H9 (cell line): ENCODE data around the gene NRXN3. TPM values are rescaled to one million over a fixed set of nuclear protein-coding genes. Genes with fewer than 3 reads are reported as not detected.

Source experiments
- DNase-seq: peaks from one replicate; pipeline ENCODE4 v3.0.0-alpha.2; 2017
- H2AFZ ChIP-seq: one replicate; pipeline ENCODE4 v1.6.1; 2013; ENCODE audit warnings: mild to moderate bottlenecking, low read length, control low read depth, moderate library complexity
- H2AK5ac ChIP-seq: 2 replicates; pipeline ENCODE4 v1.6.1; 2013; ENCODE audit warnings: low read length, control low read depth, mixed read lengths; ENCODE audit not compliant: insufficient read length
- H2BK120ac ChIP-seq: one replicate; pipeline ENCODE4 v1.6.1; 2013; ENCODE audit warnings: low read depth, mild to moderate bottlenecking, low read length, control low read depth, inconsistent platforms; ENCODE audit not compliant: poor library complexity, severe bottlenecking
- H2BK12ac ChIP-seq: 2 replicates; pipeline ENCODE4 v1.6.1; 2013; ENCODE audit warnings: low read length, control low read depth, mixed read lengths, low read depth; ENCODE audit not compliant: insufficient read length
- H2BK15ac ChIP-seq: 2 replicates; pipeline ENCODE4 v1.6.1; 2013; ENCODE audit warnings: low read depth, low read length, control low read depth
- H2BK20ac ChIP-seq: one replicate; pipeline ENCODE4 v1.6.1; 2013; ENCODE audit warnings: low read depth, mild to moderate bottlenecking, low read length, control low read depth, inconsistent platforms; ENCODE audit not compliant: poor library complexity, severe bottlenecking
- H2BK5ac ChIP-seq: 2 replicates; pipeline ENCODE4 v1.6.1; 2013; ENCODE audit warnings: low read length, control low read depth, mixed read lengths; ENCODE audit not compliant: insufficient read length
- H3K14ac ChIP-seq: 2 replicates; pipeline ENCODE4 v1.6.1; 2013; ENCODE audit warnings: low read length, control low read depth; ENCODE audit not compliant: insufficient read depth
- H3K18ac ChIP-seq: 2 replicates; pipeline ENCODE4 v1.6.1; 2013; ENCODE audit warnings: low read depth, mild to moderate bottlenecking, mixed read lengths, low read length, control low read depth; ENCODE audit not compliant: insufficient read length
- H3K23ac ChIP-seq: 2 replicates; pipeline ENCODE4 v1.6.1; 2013; ENCODE audit warnings: low read length, control low read depth, mixed read lengths, low read depth; ENCODE audit not compliant: insufficient read length
- H3K23me2 ChIP-seq: 2 replicates; pipeline ENCODE4 v1.6.1; 2013; ENCODE audit warnings: low read depth, mild to moderate bottlenecking, mixed read lengths, low read length, control low read depth; ENCODE audit not compliant: insufficient read length, poor library complexity, severe bottlenecking
- H3K27ac ChIP-seq: 2 replicates; pipeline ENCODE4 v1.5.1; 2013; ENCODE audit warnings: low read length, control low read depth, mixed read lengths, low read depth; ENCODE audit not compliant: insufficient read length
- H3K27me3 ChIP-seq: 2 replicates; pipeline ENCODE4 v1.6.1; 2013; ENCODE audit warnings: low read length, control low read depth, inconsistent platforms; ENCODE audit not compliant: insufficient read depth
- H3K4ac ChIP-seq: 2 replicates; pipeline ENCODE4 v1.6.1; 2013; ENCODE audit warnings: low read depth, mild to moderate bottlenecking, control low read depth, inconsistent platforms, low read length, moderate library complexity
- H3K4me1 ChIP-seq: 2 replicates; pipeline ENCODE4 v1.6.1; 2013; ENCODE audit warnings: low read length, control low read depth, inconsistent platforms; ENCODE audit not compliant: insufficient read depth
- H3K4me2 ChIP-seq: 2 replicates; pipeline ENCODE4 v1.6.1; 2013; ENCODE audit warnings: low read length, control low read depth, mixed read lengths; ENCODE audit not compliant: insufficient read length, insufficient read depth
- H3K56ac ChIP-seq: 2 replicates; pipeline ENCODE4 v1.6.1; 2013; ENCODE audit warnings: low read depth, mild to moderate bottlenecking, mixed read lengths, low read length, control low read depth; ENCODE audit not compliant: insufficient read length
- H3K79me1 ChIP-seq: 2 replicates; pipeline ENCODE4 v1.6.1; 2013; ENCODE audit warnings: low read depth, mild to moderate bottlenecking, moderate library complexity, low read length, control low read depth, inconsistent platforms; ENCODE audit not compliant: insufficient read depth, poor library complexity, severe bottlenecking
- H3K79me2 ChIP-seq: 2 replicates; pipeline ENCODE4 v1.6.1; 2013; ENCODE audit warnings: low read length, control low read depth, inconsistent platforms; ENCODE audit not compliant: insufficient read depth
- H3K9ac ChIP-seq: 2 replicates; pipeline ENCODE4 v1.6.1; 2013; ENCODE audit warnings: low read length, control low read depth, mixed read lengths; ENCODE audit not compliant: insufficient read length; ENCODE audit errors: extremely low read depth
- H3K9me3 ChIP-seq: one replicate; pipeline ENCODE4 v1.6.1; 2013; ENCODE audit warnings: low read depth, low read length, inconsistent platforms; ENCODE audit not compliant: control insufficient read depth
- H3T11ph ChIP-seq: one replicate; pipeline ENCODE4 v1.6.1; 2013; ENCODE audit warnings: mild to moderate bottlenecking, low read length, control low read depth, inconsistent platforms
- H4K20me1 ChIP-seq: one replicate; pipeline ENCODE4 v1.6.1; 2013; ENCODE audit not compliant: control insufficient read depth, insufficient read length, insufficient read depth
- H4K5ac ChIP-seq: 2 replicates; pipeline ENCODE4 v1.6.1; 2013; ENCODE audit warnings: low read depth, mild to moderate bottlenecking, mixed read lengths, low read length, control low read depth; ENCODE audit not compliant: insufficient read length
- H4K8ac ChIP-seq: replicated peaks from 2 replicates; pipeline ENCODE4 v1.6.1; 2013; ENCODE audit warnings: low read length, control low read depth, mixed read lengths, low read depth; ENCODE audit not compliant: insufficient read length
- H4K91ac ChIP-seq: 2 replicates; pipeline ENCODE4 v1.6.1; 2013; ENCODE audit warnings: low read depth, mild to moderate bottlenecking, moderate library complexity, mixed read lengths, low read length, control low read depth; ENCODE audit not compliant: insufficient read length
- H3K27ac Mint-ChIP-seq, 3 experiments: 2 replicates in 2 of 3; 3 replicates in 1 of 3; pipeline ENCODE4 v1.8.0; 2020 to 2021; ENCODE audit warnings: mixed read lengths in 3 of 3, mild to moderate bottlenecking in 1 of 3, moderate library complexity in 1 of 3
- H3K27me3 Mint-ChIP-seq: 2 replicates; pipeline ENCODE4 v1.8.0; 2021; ENCODE audit warnings: low read depth, mild to moderate bottlenecking, moderate library complexity, mixed read lengths
- H3K36me3 Mint-ChIP-seq, 3 experiments: 2 replicates in 2 of 3; 3 replicates in 1 of 3; pipeline ENCODE4 v1.8.0; 2020 to 2021; ENCODE audit warnings: low read depth in 3 of 3, mixed read lengths in 3 of 3; ENCODE audit not compliant: insufficient read depth in 1 of 3
- H3K4me1 Mint-ChIP-seq, 2 experiments: 2 replicates each; pipeline ENCODE4 v1.8.0; 2020; ENCODE audit warnings: mixed read lengths in 2 of 2
- H3K4me3 Mint-ChIP-seq, 2 experiments: 2 replicates in 1 of 2; 3 replicates in 1 of 2; pipeline ENCODE4 v1.8.0; 2020 to 2021; ENCODE audit warnings: mild to moderate bottlenecking in 2 of 2, mixed read lengths in 2 of 2, moderate library complexity in 1 of 2
- H3K9me3 Mint-ChIP-seq, 2 experiments: 2 replicates in 1 of 2; 3 replicates in 1 of 2; pipeline ENCODE4 v1.8.0; 2020; ENCODE audit warnings: mild to moderate bottlenecking in 2 of 2, mixed read lengths in 2 of 2, moderate library complexity in 1 of 2
- CTCF ChIP-seq: fragments of 200-600 bp; sonication (generic); conservative IDR thresholded peaks from 3 replicates; pipeline ENCODE4 v1.8.0; 2021; ENCODE audit warnings: antibody characterized with exemption, mild to moderate bottlenecking
- WGBS: extraction: QIAGEN DNeasy Blood & Tissue Kit; methylation state at CpG from one replicate; pipeline ENCODE4 v1.1.7; 2013; ENCODE audit warnings: missing lambda C conversion rate, low lambda C conversion rate, mixed read lengths; ENCODE audit not compliant: insufficient read length; ENCODE audit errors: extremely low coverage; 5-methylcytosine and 5-hydroxymethylcytosine counted together
- total RNA-seq: library from RNA; stranded (reverse); gene quantifications from 2 replicates; pipeline ENCODE4 v1.2.1, GENCODE V29; 2021

NRXN3 gene
- total RNA-seq, 1 experiment from 2014 or later, result 1.8 TPM

GRCh38 chr14:79118291-79118690 is 948.1 kb downstream of the NRXN3 start:
- Mint-ChIP-seq H3K9me3 (no peaks in the 10 kb centered on the region), H3K27me3 (no peaks in the 10 kb centered on the region), H3K4me1 (peaks cover 4 to 7% of the 10 kb centered on the region in 2 experiments; a peak in 3 of 4 replicates), H3K4me3 (no peak overlapping the region), H3K36me3 (no peaks in the 10 kb centered on the region), H3K27ac (no peak overlapping the region; a peak in 1 of 7 replicates)
- H2BK20ac ChIP-seq, result no peak overlapping the region
- no peak overlapping the region for H3K4ac ChIP-seq
- H3K9me3 ChIP-seq, result no peaks in the 10 kb centered on the region
- no peak overlapping the region for H3K9ac ChIP-seq
- H4K5ac ChIP-seq, result no peak overlapping the region
- no peak overlapping the region for H3K27ac ChIP-seq
- H4K8ac ChIP-seq, result no peak overlapping the region
- peak; percentile 28 for DNase-seq
- no peak for TF ChIP-seq CTCF
- H3K14ac ChIP-seq, result no peak overlapping the region
- no peaks in the 10 kb centered on the region for H3K79me2 ChIP-seq
- no peak overlapping the region for H2BK12ac ChIP-seq
- H3K4me2 ChIP-seq, result no peak overlapping the region
- H3K23ac ChIP-seq, result no peak overlapping the region
- no peaks in the 10 kb centered on the region for H3K27me3 ChIP-seq
- H4K91ac ChIP-seq, result no peak overlapping the region
- no peak overlapping the region for H3T11ph ChIP-seq
- H2BK120ac ChIP-seq, result no peak overlapping the region
- H2BK5ac ChIP-seq, result no peak overlapping the region
- H3K79me1 ChIP-seq, result no peaks in the 10 kb centered on the region
- no peaks in the 10 kb centered on the region for H4K20me1 ChIP-seq
- WGBS, result no CpG with 5 or more reads among the region's 2 CpGs
- no peak overlapping the region for H2BK15ac ChIP-seq
- H2AFZ ChIP-seq, result no peak overlapping the region
- H2AK5ac ChIP-seq, result no peak overlapping the region
- H3K4me1 ChIP-seq, result no peaks in the 10 kb centered on the region
- no peak overlapping the region for H3K18ac ChIP-seq
- no peak overlapping the region for H3K56ac ChIP-seq
- H3K23me2 ChIP-seq, result no peaks in the 10 kb centered on the region
